NCI-H2107 treated with DMSO at 0.1 percent for 48 hours (cell line): ENCODE results near the gene CHKA.

ENCODE experiments used
- DNase-seq: peaks from one replicate; lab custom pipeline; 2025; ENCODE audit not compliant: unreplicated experiment; lab: John Stamatoyannopoulos, UW

The CHKA gene

GRCh38 chr11:68121067-68121899, at the start of gene CHKA:
Gene CHKA, minus strand, starts transcription at chr11:68121388. Its CDS starts 211 bp downstream, at chr11:68121177.
- DNase-seq: peak; percentile 61

GRCh38 chr11:68169442-68169841, 48.3 kb upstream of the CHKA start:
- no peak for DNase-seq

- DNase-seq: no peak
Measured at GRCh38 chr11:68168694-68169093, 47.5 kb upstream of the CHKA start.

- no peak for DNase-seq
Measured at GRCh38 chr11:68167474-68167873, 46.3 kb upstream of the CHKA start.

GRCh38 chr11:68166969-68167368, 45.8 kb upstream of the CHKA start:
- no peak for DNase-seq

- DNase-seq: no peak
Measured at GRCh38 chr11:68165601-68166000, 44.4 kb upstream of the CHKA start.

- no peak for DNase-seq
Measured at GRCh38 chr11:68164437-68164836, 43.2 kb upstream of the CHKA start.

- DNase-seq: no peak
Measured at GRCh38 chr11:68163691-68164090, 42.5 kb upstream of the CHKA start.

- DNase-seq: no peak
Measured at GRCh38 chr11:68160100-68160695, 39.0 kb upstream of the CHKA start.

GRCh38 chr11:68159665-68160064, 38.5 kb upstream of the CHKA start:
- no peak for DNase-seq

GRCh38 chr11:68159161-68159560, 38.0 kb upstream of the CHKA start:
- DNase-seq: no peak

- DNase-seq: no peak
Measured at GRCh38 chr11:68158580-68158979, 37.4 kb upstream of the CHKA start.

GRCh38 chr11:68153742-68154141, 32.6 kb upstream of the CHKA start:
- DNase-seq: no peak

GRCh38 chr11:68150037-68150436, 28.8 kb upstream of the CHKA start:
- no peak for DNase-seq

GRCh38 chr11:68149417-68149816, 28.2 kb upstream of the CHKA start:
- peak; percentile 60 for DNase-seq

- no peak for DNase-seq
Measured at GRCh38 chr11:68148879-68149278, 27.7 kb upstream of the CHKA start.

- no peak for DNase-seq
Measured at GRCh38 chr11:68148071-68148805, 27.1 kb upstream of the CHKA start.

- peak; percentile 40 for DNase-seq
Measured at GRCh38 chr11:68146704-68147474, 25.7 kb upstream of the CHKA start.

GRCh38 chr11:68146010-68146540, 24.9 kb upstream of the CHKA start:
- no peak for DNase-seq

GRCh38 chr11:68145120-68145866, 24.1 kb upstream of the CHKA start:
- no peak for DNase-seq
